DMS79 (cell line): ENCODE measurements around the gene KRT222.

Experiments
- DNase-seq: peaks from one replicate; lab custom pipeline; 2025; lab: John Stamatoyannopoulos, UW

KRT222 gene

DNA sequence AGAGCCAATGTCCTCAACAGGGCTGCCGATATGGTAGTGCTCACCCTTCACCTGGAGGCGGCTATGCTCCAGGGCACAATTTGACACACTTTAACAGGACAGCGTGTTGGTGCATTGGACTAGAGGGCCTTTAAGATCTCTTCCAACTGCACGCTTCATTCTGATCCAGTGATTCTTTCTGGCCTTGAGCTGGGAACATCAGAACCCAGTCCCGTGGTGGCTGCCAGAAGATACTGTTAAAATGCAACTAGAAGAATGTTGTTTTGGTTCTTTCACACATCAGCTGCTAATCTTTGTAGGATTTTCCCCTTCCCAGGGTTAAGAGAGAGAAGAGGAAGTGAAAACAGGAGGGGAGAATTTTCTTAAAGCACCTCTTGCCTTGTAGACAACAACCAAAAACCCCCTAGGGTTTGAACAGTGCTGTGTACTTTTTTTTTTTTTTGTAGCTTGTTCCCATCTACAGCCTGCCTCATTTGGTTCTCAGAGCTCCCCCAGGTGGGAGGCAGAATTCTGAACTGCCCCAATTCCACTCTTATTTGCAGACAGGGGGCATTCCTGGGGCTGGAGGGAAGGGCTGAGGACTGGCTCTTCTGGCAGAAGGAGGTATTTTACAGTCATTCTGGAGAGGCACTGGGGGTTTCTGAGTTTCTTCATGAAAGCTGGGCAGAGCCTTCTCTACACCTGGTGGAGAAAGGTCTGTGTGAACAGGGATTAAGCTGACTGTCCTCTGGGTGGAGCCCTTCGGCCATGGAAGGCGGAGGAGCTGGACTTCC lies 49.7 kb downstream of the KRT222 start:
- no peak for DNase-seq

GRCh38 chr17:40614431-40615067 lies 50.4 kb downstream of the KRT222 start:
- DNase-seq, result no peak

DNA sequence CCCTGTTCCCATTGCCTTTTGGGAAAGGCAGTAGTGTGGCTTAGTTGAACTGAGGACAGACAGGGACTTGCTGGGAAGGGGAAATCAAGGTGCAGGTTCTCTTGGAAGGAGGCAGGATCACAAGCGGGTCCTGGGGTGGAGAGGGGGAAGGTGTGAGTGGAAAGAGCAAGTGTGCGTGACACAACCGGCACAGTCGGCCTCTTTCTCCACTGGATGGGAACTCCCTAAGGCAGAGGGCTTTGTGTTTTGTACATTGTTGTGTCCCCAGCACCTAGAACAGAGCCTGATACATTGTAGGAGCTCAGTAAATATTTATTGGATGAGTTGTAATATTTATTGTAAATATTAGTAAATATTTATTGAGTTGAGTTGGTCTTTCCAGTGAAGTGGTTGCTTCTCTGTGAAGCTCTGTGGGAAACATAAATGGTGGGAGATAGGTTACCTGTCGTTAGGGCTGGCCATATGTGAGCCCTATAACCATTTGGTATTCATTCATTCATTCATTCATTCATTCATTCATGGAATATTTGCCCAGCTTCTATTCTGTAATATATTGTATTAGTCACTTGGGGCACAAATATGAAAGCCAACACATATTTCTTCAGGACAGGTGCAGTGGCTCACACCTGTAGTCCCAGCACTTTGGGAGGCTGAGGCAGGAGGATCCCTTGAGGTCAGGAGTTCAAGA lies 51.4 kb downstream of the KRT222 start:
- DNase-seq, result no peak

- no peak for DNase-seq
These were observed 52.3 kb downstream of the KRT222 start for GRCh38 chr17:40612599-40613244.

DNA sequence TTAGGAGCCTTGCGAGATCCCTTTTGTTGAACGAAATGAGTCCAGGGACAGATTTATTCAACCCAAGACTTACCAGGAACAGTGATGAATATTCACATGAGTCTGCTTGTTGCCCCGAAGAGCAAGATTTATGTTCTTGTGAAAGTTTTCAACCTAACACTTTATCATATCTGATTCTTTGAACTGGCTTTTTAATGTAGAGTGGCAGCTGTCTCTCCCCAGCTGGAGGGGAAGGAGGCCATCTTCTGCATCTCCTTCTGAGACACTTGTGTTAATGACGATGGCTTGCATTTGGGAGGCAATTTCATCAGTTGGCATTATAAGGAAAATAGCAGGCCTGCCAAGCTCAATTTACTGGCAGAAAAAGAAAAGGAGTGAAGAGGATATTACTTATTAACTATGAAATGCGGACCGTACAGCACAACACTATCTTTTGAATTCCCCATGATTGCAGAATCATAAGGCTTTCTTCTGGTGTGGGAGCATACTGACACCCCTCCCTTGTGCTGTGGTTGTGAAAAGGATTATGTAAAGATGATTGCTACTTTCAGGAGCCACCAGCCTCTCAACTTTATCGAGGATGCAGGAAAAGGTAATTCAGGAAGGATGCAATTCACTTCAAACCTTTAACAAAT lies 53.0 kb downstream of the KRT222 start:
- DNase-seq, result no peak

DNA sequence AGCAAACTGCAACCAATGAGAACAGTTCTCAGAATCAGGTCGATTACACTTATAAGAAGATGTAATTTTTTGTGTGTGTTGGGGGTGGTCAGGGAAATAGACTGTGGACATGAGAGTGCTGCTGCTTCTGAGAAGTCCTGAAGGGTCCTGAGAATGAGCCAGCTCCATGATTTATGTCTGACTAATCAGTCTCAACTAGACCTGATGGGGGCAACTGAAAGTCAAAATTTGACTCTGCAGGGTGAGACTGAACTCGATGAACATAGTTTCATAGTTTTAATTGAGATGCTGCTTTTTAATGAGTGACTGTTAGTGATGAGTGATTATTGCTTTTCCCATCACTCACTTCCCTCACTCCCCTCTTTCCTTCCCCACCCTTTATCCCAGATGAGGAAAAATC lies 54.6 kb downstream of the KRT222 start:
- DNase-seq, result no peak

DNA sequence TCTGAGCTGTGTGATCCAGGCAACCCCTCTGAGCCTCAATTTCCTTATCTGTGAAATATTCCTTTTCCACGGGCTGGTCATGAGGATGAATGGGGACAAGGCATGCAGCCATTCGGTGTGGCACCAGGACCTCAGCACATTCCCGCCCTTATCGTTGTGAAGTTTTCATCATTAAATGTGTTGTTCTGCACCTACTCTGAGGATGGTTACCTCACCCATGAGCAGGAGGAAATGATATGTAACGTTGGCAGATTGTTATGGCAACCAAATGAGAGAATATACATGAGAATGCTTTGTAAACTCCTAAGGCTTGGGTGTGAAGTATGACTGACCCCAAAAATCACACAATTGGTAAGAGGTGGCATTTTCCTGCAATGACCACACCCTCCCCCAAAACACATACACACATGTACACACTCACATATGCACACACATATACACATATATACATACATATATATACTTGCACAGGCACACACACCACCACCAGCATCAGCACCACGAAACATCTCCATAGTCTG lies 56.9 kb downstream of the KRT222 start:
- DNase-seq, result no peak

DNA sequence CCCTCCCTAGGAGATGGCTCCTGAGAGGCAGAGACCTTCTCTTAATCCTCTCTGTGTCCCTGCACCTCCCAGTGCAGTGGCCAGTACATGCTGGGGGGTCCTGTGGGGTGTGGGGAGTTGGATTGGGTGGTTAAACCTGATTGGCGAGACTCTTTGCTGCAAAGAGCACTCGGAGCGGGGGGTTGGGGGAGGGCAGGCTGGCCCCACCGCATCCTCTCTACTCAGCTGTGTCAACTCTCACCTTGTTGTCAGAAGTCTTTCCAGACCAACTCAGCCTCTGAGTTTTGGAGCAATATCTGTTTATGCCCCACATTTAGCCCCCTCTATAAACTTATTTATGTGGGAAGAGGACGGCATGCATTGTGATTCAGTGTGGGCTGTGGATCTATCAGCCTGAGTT lies 57.3 kb downstream of the KRT222 start:
- DNase-seq, result no peak

- no peak for DNase-seq
These were observed 58.2 kb downstream of the KRT222 start for GRCh38 chr17:40606548-40607353.

GRCh38 chr17:40605306-40605705 lies 59.7 kb downstream of the KRT222 start:
- DNase-seq, result no peak
